Colonic mucosa (tissue), 4 donors: ENCODE data around the gene PRADC1. TPM values are rescaled to one million over a fixed set of nuclear protein-coding genes. Genes with fewer than 3 reads are reported as not detected.

ENCODE experiments used
- DNase-seq: peaks from one replicate; pipeline ENCODE4 v3.0.0-alpha.2; 2020
- H3K27ac ChIP-seq: fragments of 200-600 bp; one replicate; pipeline ENCODE4 v1.8.0; 2021
- H3K27me3 ChIP-seq: fragments of 200-600 bp; one replicate; pipeline ENCODE4 v1.8.0; 2021
- H3K36me3 ChIP-seq: fragments of 200-600 bp; one replicate; pipeline ENCODE4 v1.8.0; 2021
- H3K4me1 ChIP-seq: fragments of 200-600 bp; one replicate; pipeline ENCODE4 v1.8.0; 2021; ENCODE audit warnings: mild to moderate bottlenecking
- H3K4me3 ChIP-seq: fragments of 200-600 bp; one replicate; pipeline ENCODE4 v1.8.0; 2021
- H3K9ac ChIP-seq, 2 donors: one replicate each; pipeline ENCODE4 v1.7.0; 2013; ENCODE audit warnings: control low read depth in 2 of 2, low read depth in 2 of 2, low read length in 2 of 2
- H3K9me3 ChIP-seq: fragments of 200-600 bp; one replicate; pipeline ENCODE4 v1.8.0; 2021
- CTCF ChIP-seq: fragments of 200-600 bp; IDR thresholded peaks from one replicate; pipeline ENCODE4 v1.8.0; 2022; ENCODE audit warnings: antibody characterized with exemption, mild to moderate bottlenecking
- intact Hi-C: fragments of 100-400 bp; cut with DNase I; formaldehyde crosslinking; loops from one replicate; pipeline ENCODE4 v1.14.1; 2022
- total RNA-seq, 2 donors: library from RNA; stranded (reverse); fragmentation: NEBNext Ultra II Directional in 1 of 2; extraction: Animal tissue kit (Norgen Biotek cat#: 25700) in 1 of 2; gene quantifications; one replicate each; pipeline ENCODE4 v1.2.1, GENCODE V29; 2021
- donor health status: healthy.
- donor health status: DM: no; HTN: no; CAD: no.
- donor health status: DM: no; HTN: no; CAD: no.

The PRADC1 gene
- total RNA-seq, 2 donors from 2014 or later: 36.2 to 47.5 TPM

DNA sequence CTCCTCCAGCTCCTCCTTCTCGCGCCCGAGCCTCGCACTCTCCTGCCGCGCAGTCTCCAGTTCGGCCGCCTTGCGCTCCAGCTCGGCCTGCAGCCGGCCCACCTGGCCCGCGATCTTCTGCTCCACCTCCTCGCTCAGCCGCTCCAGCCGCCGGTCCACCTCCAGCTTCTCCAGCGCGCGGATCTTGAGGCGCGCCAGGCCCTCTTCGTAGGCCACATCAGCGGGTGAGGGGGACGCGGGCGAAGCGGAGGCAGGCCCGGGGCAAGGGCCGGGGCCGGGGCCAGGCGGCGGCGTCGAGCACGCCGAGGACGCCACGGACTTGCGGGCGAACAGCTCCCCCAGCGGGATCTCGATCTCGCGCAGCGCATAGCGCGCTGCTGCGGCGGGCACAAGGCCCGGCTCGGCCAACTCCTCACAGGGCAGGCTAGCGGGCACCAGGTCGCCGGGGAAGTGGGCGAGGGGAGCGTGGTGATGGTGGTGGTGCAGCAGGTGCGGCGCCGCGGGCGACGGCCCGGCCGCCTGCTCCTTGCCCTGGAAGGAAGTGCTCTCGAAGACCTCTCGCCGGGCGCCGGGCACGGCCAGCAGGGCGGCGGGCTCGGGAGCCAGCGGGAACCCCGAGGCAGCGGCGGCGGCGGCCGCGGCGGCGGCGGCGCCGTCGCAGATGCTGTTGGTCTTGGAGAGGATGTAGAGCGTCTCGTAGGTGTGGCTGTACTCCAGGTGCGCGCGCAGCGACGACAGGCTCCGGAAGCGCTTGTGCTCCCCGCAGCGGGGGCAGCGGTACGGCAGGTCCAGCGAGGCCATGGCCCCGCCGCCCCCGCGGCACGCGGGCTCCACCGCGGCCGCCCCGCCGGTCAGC, 36.0 kb upstream of the PRADC1 start:
- Histone ChIP-seq H3K27me3 (no peaks in the 10 kb centered on the region), H3K4me3 (peak overlapping the region; percentile 37), H3K27ac (peak overlapping the region; percentile 44), H3K36me3 (no peaks in the 10 kb centered on the region), H3K9me3 (no peaks in the 10 kb centered on the region), H3K9ac (peak overlapping the region in 1 of 2 donors; percentile 60), H3K4me1 (peaks cover 4% of the 10 kb centered on the region)
- no peak for TF ChIP-seq CTCF
- peak; percentile 81 for DNase-seq
- intact Hi-C loops: no loop called here

GRCh38 chr2:73268366-73268829, 35.4 kb upstream of the PRADC1 start:
- Histone ChIP-seq H3K27me3 (no peaks in the 10 kb centered on the region), H3K9ac (peak overlapping the region in 1 of 2 donors; percentile 60), H3K36me3 (no peaks in the 10 kb centered on the region), H3K27ac (no peak overlapping the region), H3K4me1 (peaks cover 4% of the 10 kb centered on the region), H3K4me3 (peak overlapping the region; percentile 37), H3K9me3 (no peaks in the 10 kb centered on the region)
- DNase-seq: peak; percentile 26
- intact Hi-C loops: no loop called here
- TF ChIP-seq CTCF: no peak

DNA sequence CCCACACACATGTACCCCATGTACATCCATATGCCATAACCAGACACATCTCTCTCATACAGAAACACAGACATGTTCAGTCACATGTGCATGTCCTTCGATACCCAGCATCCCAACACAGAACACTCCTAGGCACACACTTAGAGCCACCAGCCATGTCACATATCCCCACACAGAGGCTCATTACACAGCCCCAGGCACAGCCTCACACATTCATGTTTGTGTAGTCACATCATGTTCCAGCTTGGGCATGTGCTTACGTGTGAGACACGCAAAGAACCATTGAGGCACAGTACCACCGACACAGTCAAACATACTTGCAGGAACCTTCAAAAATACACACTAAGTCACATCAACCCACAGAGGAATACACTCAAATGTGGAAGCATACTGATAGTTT, 34.0 kb upstream of the PRADC1 start:
- TF ChIP-seq CTCF: no peak
- H3K27me3 ChIP-seq: no peaks in the 10 kb centered on the region

GRCh38 chr2:73266061-73266901, 33.2 kb upstream of the PRADC1 start:
- intact Hi-C loops: no loop called here
- no peak for TF ChIP-seq CTCF
- H3K4me3 ChIP-seq: no peak overlapping the region
- DNase-seq: no peak
- peaks cover 4% of the 10 kb centered on the region for H3K4me1 ChIP-seq
- H3K27me3 ChIP-seq: no peaks in the 10 kb centered on the region
- no peak overlapping the region for H3K27ac ChIP-seq
- H3K9me3 ChIP-seq: no peaks in the 10 kb centered on the region
- no peaks in the 10 kb centered on the region for H3K36me3 ChIP-seq
- H3K9ac ChIP-seq: no peak overlapping the region

More for the DNA sequence above, 34.0 kb upstream of the PRADC1 start:
- no peaks in the 10 kb centered on the region for H3K36me3 ChIP-seq
- no peak overlapping the region for H3K27ac ChIP-seq
- H3K4me1 ChIP-seq: peaks cover 4% of the 10 kb centered on the region
- H3K9ac ChIP-seq: no peak overlapping the region
- no peak for DNase-seq
- H3K4me3 ChIP-seq: no peak overlapping the region
- intact Hi-C loops: no loop called here
- no peaks in the 10 kb centered on the region for H3K9me3 ChIP-seq

GRCh38 chr2:73265298-73266060, 32.4 kb upstream of the PRADC1 start:
- H3K27ac ChIP-seq: no peak overlapping the region
- no peaks in the 10 kb centered on the region for H3K27me3 ChIP-seq
- H3K4me3 ChIP-seq: no peak overlapping the region
- intact Hi-C loops: no loop called here
- no peak for TF ChIP-seq CTCF
- peaks cover 4% of the 10 kb centered on the region for H3K4me1 ChIP-seq
- DNase-seq: no peak
- no peaks in the 10 kb centered on the region for H3K36me3 ChIP-seq
- no peaks in the 10 kb centered on the region for H3K9me3 ChIP-seq
- no peak overlapping the region for H3K9ac ChIP-seq
